Femur (tissue), 1 donor: ENCODE results near the gene FOXS1.

ENCODE experiments used
- DNase-seq: peaks from one replicate; pipeline ENCODE4 v3.0.0-alpha.2; 2017

FOXS1 gene

GRCh38 chr20:31860390-31861134 lies 15.2 kb upstream of the FOXS1 start:
- DNase-seq, result peak; percentile 40

GRCh38 chr20:31859998-31860380 lies 14.6 kb upstream of the FOXS1 start:
- no peak for DNase-seq

GRCh38 chr20:31859266-31859997 lies 14.0 kb upstream of the FOXS1 start:
- DNase-seq, result peak; percentile 15

GRCh38 chr20:31858760-31859083 lies 13.3 kb upstream of the FOXS1 start:
- DNase-seq, result peak; percentile 46

GRCh38 chr20:31857861-31858759 lies 12.7 kb upstream of the FOXS1 start:
- peak; percentile 13 for DNase-seq

GRCh38 chr20:31856516-31856915 lies 11.1 kb upstream of the FOXS1 start:
- peak; percentile 10 for DNase-seq

- DNase-seq, result no peak
Measured at GRCh38 chr20:31853481-31853880, 8.1 kb upstream of the FOXS1 start.

GRCh38 chr20:31851240-31851955 lies 6.0 kb upstream of the FOXS1 start:
- no peak for DNase-seq

GRCh38 chr20:31849306-31849930 lies 4.0 kb upstream of the FOXS1 start:
- DNase-seq, result no peak

- no peak for DNase-seq
Measured at GRCh38 chr20:31848088-31848999, 2.9 kb upstream of the FOXS1 start.

GRCh38 chr20:31846793-31847138 lies 1.4 kb upstream of the FOXS1 start:
- no peak for DNase-seq

GRCh38 chr20:31844737-31845299 lies 586 bp downstream of the FOXS1 start:
- no peak for DNase-seq

GRCh38 chr20:31843881-31844280 lies 1.5 kb downstream of the FOXS1 start:
- no peak for DNase-seq

GRCh38 chr20:31843288-31843687 lies 2.1 kb downstream of the FOXS1 start:
- DNase-seq, result no peak

- peak; percentile 70 for DNase-seq
Measured at GRCh38 chr20:31842471-31843157, 2.8 kb downstream of the FOXS1 start.

- DNase-seq, result peak; percentile 64
Measured at GRCh38 chr20:31841928-31842327, 3.5 kb downstream of the FOXS1 start.

GRCh38 chr20:31840906-31841816 lies 4.2 kb downstream of the FOXS1 start:
- no peak for DNase-seq

- no peak for DNase-seq
Measured at GRCh38 chr20:31839782-31840487, 5.5 kb downstream of the FOXS1 start.
